ENCODE data around the gene NLRP1. TPM values are rescaled to one million over a fixed set of nuclear protein-coding genes. Genes with fewer than 3 reads are reported as not detected.

NLRP1 gene
- total RNA-seq, 1 experiment from 2014 or later = 8.0 TPM

DNA sequence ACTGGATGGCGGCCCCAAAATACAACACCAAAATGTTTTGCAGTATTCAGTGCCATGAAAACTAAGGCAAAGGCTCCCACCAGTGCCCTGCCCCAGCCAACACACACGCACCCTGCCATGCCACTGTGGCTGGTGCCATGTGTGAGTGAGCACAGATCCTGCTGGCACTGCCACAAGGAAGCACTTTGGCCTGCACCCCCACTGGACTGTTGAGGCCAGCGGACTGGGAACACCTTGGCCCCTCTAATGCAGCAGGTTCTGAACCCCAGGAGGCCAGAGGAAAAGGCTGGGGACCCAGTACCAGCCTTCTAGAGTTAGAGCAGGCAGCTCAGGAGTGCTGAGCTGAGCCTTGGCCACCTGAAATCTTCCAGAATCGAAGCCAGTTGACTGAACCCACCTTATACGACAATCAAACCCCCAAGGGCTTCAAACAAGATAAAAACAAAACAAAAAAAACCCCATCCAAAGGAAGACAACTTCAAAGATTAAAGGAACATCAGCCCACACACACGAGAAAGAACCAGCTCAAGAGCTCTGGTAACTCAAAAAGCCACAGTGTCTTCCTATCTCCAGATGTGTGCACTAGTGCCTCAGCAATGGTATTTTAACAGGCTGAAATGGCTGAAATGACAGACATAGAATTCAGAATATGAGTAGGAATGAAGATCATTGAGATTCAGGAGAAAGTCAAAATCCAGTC is 21.5 kb downstream of the NLRP1 start:
- in situ Hi-C loops (cut with HindIII; ENCODE audit: low pct_unique_long_range_greater_than_20kb, low sequenced_read_pairs) = no loop called here
- no peak for DNase-seq (ENCODE audit: low read depth)

DNA sequence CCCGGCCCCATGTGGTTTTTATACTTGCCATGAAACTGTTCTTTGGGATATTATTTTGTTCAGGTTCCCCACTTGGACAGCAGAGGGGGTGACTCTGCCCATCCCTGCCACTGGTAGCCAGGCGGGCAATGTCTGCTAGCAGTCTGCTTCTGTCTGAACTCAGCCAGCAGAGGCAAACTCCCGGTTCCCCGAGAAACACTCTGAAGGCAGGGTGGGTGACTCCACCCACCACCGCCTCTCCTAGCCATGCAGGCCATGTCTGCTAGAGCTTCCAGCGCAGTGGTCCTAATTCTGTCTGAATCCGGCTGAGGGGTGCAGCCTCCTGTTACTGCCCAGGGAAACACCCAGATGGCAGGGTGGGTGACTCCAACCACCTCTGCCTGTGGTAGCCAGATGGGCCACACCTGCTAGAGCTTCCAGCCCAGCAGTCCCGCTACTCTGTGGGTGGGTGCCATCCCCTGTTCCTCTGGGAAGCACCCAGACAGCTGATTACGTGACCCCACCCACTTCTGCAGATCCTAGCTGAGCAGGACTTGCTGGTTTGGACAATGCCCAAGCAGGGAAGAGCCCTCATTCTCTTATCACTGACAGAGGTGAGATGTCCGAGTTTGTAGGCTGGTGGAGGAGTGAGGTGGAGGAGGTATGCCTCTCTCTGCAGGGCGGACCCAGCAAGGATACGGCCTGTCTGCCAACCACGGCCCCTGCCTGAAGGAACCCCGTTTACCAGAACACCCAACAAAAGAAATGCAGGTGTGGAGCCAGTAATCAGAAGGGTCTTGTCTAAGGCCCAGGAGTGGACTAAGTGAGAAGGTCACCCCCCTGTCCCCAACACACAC is 22.4 kb downstream of the NLRP1 start:
- no peak for DNase-seq (ENCODE audit: low read depth)
- in situ Hi-C loops (cut with HindIII; ENCODE audit: low pct_unique_long_range_greater_than_20kb, low sequenced_read_pairs) = no loop called here

DNA sequence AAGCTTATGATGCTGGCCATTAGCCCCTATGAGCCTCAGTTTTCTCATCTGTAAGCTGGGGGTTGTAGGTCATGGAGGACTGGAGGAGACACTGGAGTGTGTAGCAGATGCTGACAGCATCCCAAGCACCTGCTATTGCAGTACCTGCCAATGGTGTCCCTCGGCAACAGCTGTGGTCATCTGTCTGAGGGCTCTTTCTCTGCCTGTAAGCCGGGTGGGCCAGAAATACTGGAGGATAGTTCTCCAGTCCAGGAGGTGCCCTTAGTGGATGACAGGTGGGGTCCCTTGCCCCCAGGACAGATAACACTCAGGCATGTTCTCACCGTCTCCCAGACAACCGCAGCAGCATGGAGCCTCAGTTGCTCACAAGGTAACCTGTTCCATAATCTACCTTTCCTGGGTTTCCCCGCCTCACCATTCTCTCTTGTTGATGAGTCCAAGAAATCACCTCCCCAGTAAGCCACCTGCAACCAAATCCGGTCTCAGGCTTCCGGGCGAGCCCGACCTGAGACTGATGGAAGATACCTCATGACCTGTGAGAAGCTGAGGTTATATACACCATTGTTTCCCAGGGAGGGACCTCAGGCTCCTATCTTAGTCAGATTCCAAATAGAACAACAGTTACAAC is 23.8 kb downstream of the NLRP1 start:
- in situ Hi-C loops (cut with HindIII; ENCODE audit: low pct_unique_long_range_greater_than_20kb, low sequenced_read_pairs) = no loop called here
- DNase-seq (ENCODE audit: low read depth) = no peak

DNA sequence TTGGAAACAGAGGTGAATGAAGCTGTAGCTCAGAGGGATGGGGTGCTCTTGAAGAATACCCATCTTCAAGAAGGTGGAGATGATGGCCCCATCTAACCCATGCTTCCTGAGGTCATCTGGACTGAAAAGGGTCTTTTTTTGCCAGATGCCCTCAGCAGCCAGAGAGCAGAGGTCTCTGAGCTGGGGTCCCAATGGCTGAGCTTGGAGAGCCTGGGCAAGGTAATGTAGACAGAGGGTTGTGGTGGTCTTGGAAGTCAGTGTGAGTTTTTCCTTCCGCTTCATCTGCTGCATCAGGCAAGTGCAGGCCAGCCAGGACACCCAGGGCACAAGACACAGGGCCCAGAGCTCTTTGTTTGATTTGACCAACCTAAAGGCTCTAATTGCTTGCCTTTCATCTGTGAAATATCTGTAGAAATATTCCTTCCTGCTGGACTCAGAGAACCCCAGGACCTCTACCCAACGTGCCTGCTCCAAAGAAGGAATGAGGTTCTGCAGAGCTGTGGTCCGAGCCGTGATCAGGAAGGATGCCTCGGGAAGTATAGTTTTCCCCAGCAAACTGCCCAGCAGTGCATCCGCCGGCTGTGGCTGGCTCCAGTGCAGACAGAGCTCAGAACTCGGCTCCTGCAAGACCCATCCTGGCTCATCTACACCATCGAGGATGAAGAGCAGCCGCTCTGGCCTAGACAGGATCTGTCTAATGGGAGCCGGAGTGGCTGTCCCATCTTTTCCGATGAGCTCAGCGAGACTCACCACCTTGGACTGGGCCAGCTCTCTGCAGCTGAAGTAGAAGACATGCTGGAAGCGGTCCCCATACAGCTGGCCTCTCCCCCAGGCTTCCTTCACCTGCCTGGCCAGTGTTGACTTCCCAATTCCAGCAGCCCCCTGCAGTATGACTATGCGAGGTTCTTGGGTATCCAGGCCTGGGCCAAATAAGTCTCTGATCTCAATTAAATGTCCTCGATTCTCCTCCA is 25.2 kb downstream of the NLRP1 start:
- in situ Hi-C loops (cut with HindIII; ENCODE audit: low pct_unique_long_range_greater_than_20kb, low sequenced_read_pairs) = no loop called here
- DNase-seq (ENCODE audit: low read depth) = no peak

DNA sequence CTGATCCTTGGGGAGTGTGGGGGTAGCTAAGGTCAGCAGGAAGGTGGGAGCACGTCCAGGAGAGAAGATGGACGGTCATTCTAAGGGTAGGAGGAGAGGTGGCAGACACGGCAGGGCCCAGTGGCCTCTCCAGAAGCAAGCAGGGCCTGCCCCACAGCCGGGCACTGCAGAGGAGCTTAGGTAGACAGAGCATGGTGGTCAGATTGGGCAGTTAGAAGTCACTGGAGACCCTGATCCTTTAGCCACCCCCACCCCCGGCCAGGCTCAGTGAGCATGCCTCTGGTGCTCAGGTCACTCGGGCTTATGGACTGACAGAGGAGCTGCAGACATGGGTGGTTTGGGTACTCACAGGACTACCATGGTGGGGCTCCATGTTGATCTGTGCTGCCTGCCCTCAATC is 26.3 kb downstream of the NLRP1 start:
- no peak for DNase-seq (ENCODE audit: low read depth)
- in situ Hi-C loops (cut with HindIII; ENCODE audit: low pct_unique_long_range_greater_than_20kb, low sequenced_read_pairs) = no loop called here

DNA sequence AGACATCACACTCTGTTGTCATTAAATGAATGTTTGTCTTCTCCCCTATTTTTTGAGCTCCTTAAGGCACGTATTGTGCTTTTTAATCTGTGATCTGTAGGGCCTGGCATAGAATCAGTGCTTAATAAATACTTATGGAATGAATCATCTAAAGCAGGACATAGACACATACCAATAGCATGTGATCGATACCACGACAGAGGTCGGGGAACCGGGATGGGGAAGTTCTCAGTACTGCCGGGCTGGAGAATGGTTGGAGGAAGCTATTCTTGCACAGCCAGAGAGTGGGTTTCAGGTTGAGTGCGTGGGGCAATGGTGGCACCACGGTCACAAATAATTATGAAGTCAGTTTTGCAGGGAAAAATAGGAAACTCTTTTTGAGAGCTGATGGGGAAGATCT is 26.8 kb downstream of the NLRP1 start:
- in situ Hi-C loops (cut with HindIII; ENCODE audit: low pct_unique_long_range_greater_than_20kb, low sequenced_read_pairs) = no loop called here
- peak; percentile 14 for DNase-seq (ENCODE audit: low read depth)

DNA sequence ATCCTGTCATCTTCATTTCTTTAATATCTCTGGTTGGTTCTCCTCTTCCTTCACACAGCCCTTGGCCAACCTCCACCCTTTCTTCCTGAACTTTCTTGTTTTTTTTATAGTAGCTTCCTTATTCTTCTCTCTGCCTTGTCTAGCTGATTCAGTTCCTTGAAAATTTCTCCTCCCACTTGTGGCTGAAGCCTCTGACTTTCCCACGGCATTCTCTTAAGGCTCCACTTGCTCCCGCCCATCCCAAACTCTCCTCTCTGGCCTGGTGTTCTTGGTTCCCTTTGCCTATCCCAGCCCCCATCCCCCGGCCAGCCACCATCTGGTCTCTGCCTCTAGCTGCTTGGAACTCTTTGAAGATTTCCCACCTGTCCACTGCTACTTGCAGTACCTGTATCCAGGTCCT is 29.1 kb downstream of the NLRP1 start:
- in situ Hi-C loops (cut with HindIII; ENCODE audit: low pct_unique_long_range_greater_than_20kb, low sequenced_read_pairs) = no loop called here
- DNase-seq (ENCODE audit: low read depth) = peak; percentile 82

DNA sequence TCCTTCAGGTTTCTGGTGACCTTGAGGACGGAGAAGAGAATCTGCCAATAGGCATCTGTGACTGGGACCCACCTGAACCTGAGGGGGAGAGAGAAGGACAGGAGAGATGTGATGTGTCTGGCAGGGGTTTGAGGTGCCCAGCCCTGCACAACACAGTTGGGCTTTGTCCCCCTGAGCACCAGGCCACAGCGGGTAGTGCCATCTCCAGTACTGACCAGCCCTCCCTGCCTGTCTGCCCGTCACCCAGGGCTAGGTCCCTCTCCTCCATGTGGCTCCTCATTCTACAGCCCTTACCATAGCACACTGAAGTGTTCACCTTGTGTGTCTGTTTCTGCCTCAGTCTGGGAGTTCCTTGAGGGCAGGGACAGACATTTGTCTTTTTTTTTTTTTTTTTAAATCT is 30.8 kb downstream of the NLRP1 start:
- in situ Hi-C loops (cut with HindIII; ENCODE audit: low pct_unique_long_range_greater_than_20kb, low sequenced_read_pairs) = no loop called here
- no peak for DNase-seq (ENCODE audit: low read depth)

DNA sequence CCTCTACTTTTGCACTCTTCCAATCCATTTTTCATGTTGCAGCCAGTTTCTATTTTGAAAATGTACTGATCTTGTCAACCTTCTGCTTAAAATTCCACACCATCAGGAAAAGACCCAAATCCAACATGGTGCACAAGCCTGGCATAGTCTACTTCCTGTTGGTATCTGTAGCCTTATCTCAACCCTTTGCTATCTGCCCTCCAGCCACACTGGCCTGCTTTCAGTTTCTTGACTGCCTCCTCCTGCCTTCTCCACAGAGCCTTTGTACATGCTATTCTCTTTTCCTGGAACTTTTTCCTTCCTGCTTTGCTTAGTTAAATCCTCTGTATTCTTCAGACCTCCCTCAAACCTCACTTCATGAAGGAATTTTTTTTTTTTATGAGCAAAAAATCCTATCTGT is 31.5 kb downstream of the NLRP1 start:
- in situ Hi-C loops (cut with HindIII; ENCODE audit: low pct_unique_long_range_greater_than_20kb, low sequenced_read_pairs) = no loop called here
- DNase-seq (ENCODE audit: low read depth) = no peak

DNA sequence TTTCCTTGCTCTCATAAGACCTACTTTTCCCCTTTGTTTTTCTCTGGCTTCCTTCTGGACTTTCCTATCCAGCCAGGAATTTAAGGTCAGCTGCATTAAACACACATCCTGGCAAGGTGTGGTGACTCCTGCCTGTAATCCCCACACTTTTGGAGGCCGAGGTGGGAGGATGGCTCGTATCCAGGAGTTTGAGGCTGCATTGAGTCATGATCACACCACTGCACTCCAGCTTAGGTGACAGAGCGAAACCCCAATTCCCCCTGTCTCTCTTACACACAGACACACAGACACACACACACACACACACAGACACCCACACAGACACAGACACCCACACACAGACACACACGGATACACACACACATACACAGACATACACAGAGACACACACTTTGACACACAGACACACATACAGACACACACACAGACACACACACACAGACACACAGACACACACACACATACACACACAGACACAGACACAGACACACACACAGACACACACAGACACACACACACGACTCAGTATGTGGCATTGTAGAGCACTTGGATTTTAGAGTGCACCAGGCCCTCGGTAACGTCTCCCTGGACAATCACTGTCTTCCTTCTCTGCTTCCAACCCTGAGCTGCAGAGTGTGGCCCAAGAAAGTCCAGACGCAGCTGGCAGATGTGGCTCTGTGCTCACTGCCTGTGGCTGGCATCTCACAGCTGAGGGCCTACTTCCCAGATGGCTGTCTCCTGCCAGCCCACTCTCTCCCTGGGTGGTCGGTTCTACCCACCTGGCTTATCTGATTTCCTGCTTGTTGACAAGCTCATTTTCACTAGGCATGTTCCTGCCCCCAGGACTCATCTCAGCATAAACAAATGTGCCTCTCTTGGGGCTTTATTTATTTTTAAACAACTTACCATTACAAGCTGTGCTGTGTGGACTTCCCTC is 39.0 kb downstream of the NLRP1 start:
- DNase-seq (ENCODE audit: low read depth) = no peak
- in situ Hi-C loops (cut with HindIII; ENCODE audit: low pct_unique_long_range_greater_than_20kb, low sequenced_read_pairs) = no loop called here

DNA sequence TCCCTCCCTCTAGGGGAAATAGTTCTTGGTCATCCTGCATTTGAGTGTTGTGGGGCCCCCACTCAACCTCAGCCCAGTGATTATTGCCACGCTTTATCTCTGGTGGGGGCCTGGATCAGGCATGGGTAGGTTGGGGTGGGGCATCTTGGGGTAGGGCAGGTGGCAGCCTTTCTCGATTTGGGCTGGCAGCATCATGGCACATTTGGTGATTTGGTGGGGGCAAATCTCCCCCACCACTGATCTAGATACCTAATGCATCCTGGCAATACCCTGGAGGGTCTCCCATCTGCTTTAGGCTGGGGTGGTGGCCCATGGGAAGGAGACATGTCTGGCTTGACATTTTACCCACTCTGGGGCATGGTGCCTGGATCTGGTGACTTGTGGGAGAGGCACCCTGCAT is 40.2 kb downstream of the NLRP1 start:
- no peak for DNase-seq (ENCODE audit: low read depth)
- in situ Hi-C loops (cut with HindIII; ENCODE audit: low pct_unique_long_range_greater_than_20kb, low sequenced_read_pairs) = no loop called here

DNA sequence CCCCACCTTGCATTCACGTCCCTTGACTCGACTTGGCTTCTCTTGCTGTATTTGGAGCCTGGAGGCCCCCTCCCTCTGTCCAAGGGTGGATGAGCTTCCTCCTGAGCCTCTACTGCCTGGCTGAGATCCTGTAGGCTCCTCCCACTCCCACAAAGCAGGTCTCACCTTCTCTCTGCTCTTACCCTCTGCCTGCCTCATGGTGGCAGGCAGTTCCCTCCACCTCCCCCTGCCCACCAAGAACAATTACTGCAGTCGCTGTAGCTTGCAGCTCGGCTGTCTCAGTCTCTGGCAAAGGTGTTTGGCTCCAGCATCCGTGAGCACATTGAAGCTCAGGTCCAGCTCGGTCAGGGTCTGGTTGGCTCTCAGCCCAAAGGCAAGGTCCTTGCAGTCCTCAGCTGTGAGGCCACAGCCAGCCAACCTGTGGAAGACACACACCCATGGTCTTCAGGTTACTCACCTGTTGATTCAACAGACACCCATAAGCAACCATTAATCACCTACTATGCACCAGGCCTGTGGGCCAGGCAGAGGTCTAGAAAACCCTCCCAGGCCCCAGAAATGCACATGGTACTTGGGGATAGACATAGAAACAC is 42.6 kb downstream of the NLRP1 start:
- no peak for DNase-seq (ENCODE audit: low read depth)
- in situ Hi-C loops (cut with HindIII; ENCODE audit: low pct_unique_long_range_greater_than_20kb, low sequenced_read_pairs) = no loop called here

DNA sequence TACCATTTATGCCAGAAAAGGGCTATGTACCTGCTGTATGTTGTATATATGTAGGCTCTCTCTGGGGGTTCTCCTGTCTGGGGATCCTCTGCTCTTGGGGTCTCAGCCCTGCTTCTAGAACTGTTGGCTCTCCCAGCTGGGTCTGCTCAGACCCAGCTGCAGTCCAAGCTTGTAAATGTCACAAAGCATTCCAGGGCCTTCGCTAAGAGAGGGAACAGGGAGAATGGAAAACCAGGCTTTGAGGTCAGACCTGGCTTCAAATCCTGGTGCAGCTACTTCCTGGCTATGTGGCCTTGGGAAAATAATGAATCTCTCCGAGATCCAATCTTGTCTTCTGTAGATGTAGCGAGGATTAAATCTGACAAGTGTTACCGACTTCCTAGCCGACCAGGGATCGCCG is 44.0 kb downstream of the NLRP1 start:
- in situ Hi-C loops (cut with HindIII; ENCODE audit: low pct_unique_long_range_greater_than_20kb, low sequenced_read_pairs) = no loop called here
- no peak for DNase-seq (ENCODE audit: low read depth)

DNA sequence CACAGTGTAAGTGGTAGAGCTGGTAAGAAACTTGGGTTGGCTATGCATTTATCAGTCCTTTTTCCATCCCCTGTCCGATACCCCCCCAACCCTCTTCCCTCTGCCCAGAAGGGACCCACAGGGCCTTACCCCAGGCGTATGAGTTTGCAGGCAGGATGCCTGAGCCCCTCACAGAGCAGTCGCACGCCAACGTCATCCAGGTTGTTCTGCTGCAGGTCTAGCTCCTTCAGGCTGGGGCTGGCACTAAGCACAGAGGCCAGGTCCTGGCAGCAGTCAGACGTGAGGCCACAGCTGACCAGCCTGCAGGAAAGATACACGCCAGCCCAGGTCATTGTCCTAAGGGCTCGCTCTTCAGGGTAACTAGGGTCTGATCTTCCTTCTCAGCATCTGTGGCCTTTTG is 45.0 kb downstream of the NLRP1 start:
- no peak for DNase-seq (ENCODE audit: low read depth)
- in situ Hi-C loops (cut with HindIII; ENCODE audit: low pct_unique_long_range_greater_than_20kb, low sequenced_read_pairs) = no loop called here

DNA sequence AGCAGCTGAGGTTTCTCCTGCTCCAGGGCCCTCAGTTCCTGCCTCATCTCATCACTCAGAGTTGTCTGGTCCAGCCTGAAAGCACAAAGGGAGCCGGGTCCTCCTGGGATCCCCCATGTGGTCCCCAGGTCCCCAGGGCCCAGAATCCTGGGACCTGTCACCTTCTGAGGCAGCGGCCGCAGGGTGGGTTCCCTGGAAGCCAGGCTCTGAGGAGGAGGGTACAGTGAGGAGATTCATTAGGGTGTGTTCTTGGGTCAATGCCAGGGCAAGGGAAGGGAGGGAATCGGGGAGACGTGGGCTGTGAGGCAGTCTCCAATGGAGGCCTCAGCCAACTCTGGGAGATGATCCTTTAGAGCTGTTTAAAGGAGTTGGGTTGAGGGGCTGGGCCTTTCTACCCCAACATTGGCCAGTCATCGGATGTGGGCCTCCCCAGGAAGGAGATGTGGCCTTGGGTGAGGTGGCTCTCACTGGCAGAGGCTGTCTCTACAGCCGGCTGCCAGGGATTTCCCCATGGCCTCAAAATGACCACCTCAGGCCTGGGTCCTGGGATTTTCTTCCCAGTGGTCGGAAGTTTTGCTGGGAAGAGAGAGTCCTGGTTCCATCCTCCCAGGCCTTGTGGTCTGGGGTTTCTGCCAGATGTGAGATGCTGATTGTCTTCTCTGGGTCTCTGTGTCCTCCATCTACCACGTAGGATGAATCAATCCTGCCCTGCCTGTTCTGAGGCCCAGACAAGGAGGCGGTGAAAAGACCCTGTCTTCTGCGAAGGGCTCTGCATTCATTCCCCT is 47.3 kb downstream of the NLRP1 start:
- in situ Hi-C loops (cut with HindIII; ENCODE audit: low pct_unique_long_range_greater_than_20kb, low sequenced_read_pairs) = no loop called here
- DNase-seq (ENCODE audit: low read depth) = no peak

DNA sequence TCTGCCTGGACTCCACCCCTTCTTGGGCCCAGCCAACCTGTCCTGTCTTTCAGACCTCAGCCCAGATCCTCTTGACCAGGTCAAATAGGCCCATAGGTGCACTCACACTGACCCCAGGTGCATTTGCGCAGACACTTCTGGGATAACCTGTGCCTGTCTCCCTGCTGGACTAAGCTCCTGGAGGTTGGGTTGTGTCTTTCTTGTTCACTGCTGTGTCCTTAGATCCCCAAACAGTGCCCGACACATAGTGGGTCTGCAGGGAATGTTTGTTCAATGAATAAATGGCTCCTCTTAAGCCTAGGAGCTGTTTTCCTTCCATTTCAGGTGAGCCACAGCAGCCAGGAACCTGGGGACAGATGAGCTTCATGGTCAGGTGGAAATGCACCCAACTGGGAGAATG is 48.9 kb downstream of the NLRP1 start:
- in situ Hi-C loops (cut with HindIII; ENCODE audit: low pct_unique_long_range_greater_than_20kb, low sequenced_read_pairs) = no loop called here

More for the DNA sequence above, 48.9 kb downstream of the NLRP1 start:
- no peak for DNase-seq (ENCODE audit: low read depth)

Measured in Caki2 (cell line).